GM12878 (cell line): Measurements from ENCODE around the gene NUDT7.

Experiments
- KLF5 ChIP-seq: fragments of 450-650 bp; IDR thresholded peaks from 2 replicates; pipeline ENCODE4 v1.6.1; 2014; ENCODE audit warnings: mild to moderate bottlenecking; ENCODE audit not compliant: partially characterized antibody
- POLR2AphosphoS5 ChIP-seq: IDR thresholded peaks from 2 replicates; pipeline ENCODE4 v1.6.1; 2011; ENCODE audit warnings: mild to moderate bottlenecking, low read length, inconsistent platforms
- RFX5 ChIP-seq: IDR thresholded peaks from 2 replicates; pipeline ENCODE4 v1.6.1; 2011; ENCODE audit warnings: low read depth, low read length, improper control_type of control experiment
- WRNIP1 ChIP-seq: IDR thresholded peaks from 2 replicates; pipeline ENCODE4 v1.6.1; 2011; ENCODE audit warnings: low read depth, low read length, improper control_type of control experiment, borderline replicate concordance
- YY1 ChIP-seq: IDR thresholded peaks from 2 replicates; pipeline ENCODE4 v1.6.1; 2011; ENCODE audit warnings: low read depth, mild to moderate bottlenecking, low read length
- ZNF24 ChIP-seq: fragments of 450-650 bp; IDR thresholded peaks from 2 replicates; pipeline ENCODE4 v1.6.1; 2017; ENCODE audit warnings: antibody characterized with exemption, mild to moderate bottlenecking
- TF ChIP-seq, protein P1 (sequence below): IDR thresholded peaks from 2 replicates; pipeline ENCODE4 v1.6.1; 2011; ENCODE audit warnings: borderline replicate concordance, low read depth, mild to moderate bottlenecking, moderate library complexity, mixed read lengths, low read length; ENCODE audit not compliant: insufficient read depth; ENCODE audit errors: extremely low read length

DNA sequence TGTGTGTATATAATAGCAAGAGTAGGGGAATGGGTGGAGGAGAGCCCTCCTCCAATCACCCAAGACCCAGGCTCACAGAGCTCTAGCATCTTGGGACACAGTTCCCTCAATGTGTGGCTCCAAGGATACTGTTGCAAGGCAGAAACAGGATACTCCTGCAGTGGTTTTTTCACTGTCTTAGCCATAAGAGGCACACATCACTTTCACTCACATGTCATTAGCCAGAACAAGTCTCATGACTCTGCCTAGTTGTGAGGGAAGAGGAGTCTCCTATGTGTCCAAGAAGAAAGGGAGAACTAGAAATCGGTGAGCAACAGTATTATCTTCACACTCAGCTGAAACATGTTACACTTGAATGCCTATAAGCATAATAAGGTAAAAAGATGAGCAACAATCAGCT, 11.1 kb upstream of the NUDT7 start:
- TF ChIP-seq RFX5 = no peak
- TF ChIP-seq ZNF24 = no peak
- TF ChIP-seq YY1 = no peak
- no peak for TF ChIP-seq KLF5
- TF ChIP-seq, protein P1, sequence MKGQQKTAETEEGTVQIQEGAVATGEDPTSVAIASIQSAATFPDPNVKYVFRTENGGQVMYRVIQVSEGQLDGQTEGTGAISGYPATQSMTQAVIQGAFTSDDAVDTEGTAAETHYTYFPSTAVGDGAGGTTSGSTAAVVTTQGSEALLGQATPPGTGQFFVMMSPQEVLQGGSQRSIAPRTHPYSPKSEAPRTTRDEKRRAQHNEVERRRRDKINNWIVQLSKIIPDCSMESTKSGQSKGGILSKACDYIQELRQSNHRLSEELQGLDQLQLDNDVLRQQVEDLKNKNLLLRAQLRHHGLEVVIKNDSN = no peak
- no peak for TF ChIP-seq WRNIP1
- TF ChIP-seq POLR2AphosphoS5 = no peak
